Measurements from ENCODE around the gene RPS28. TPM values are rescaled to one million over a fixed set of nuclear protein-coding genes. Genes with fewer than 3 reads are reported as not detected.

Gene RPS28
- total and polyA plus RNA-seq, 10 donors = 356 to 2,442 (median 1,570) TPM

- peak; percentile 78 for DNase-seq
- Histone ChIP-seq H3K27me3 (replicated peaks in 1 of 7) (peaks cover 0 to 68% (median 21%) of the 10 kb centered on the region in 7 donors), H3K36me3 (peaks cover 0 to 2% (median 0%) of the 10 kb centered on the region in 6 donors), H3K9me3 (no peaks in the 10 kb centered on the region), H3K4me3 (peak overlapping the region in 2 of 8 donors; percentile 8 to 72), H3K27ac (peak overlapping the region in 7 of 8 donors; percentile 47 to 78 (median 66)), H3K4me1 (peaks cover 9 to 92% (median 62%) of the 10 kb centered on the region in 6 donors)
- 23 to 27% (median 26%) methylated on average over 22 to 23 of the region's 23 CpGs for WGBS, 5 donors
- TF ChIP-seq POLR2AphosphoS5 (IDR thresholded peaks at IDR 0.05) = peak; percentile 66 to 76 (median 73)
- no peak for TF ChIP-seq POLR2A (IDR thresholded peaks at IDR 0.05)
- intact Hi-C loops (cut with DNase I; ENCODE audit: low total_unique reads) = no loop called here
Observed at GRCh38 chr19:8367327-8368001, 46.2 kb downstream of the RPS28 start.

GRCh38 chr19:8370176-8371010, 49.1 kb downstream of the RPS28 start:
- H3K4me3 ChIP-seq = no peak overlapping the region
- peaks cover 0 to 63% (median 36%) of the 10 kb centered on the region in 6 donors for H3K4me1 ChIP-seq
- H3K36me3 ChIP-seq = peaks cover 0 to 31% (median 10%) of the 10 kb centered on the region in 6 donors
- peaks cover 0 to 38% (median 4%) of the 10 kb centered on the region in 7 donors for H3K27me3 ChIP-seq (replicated peaks in 1 of 7)
- H3K9me3 ChIP-seq = no peaks in the 10 kb centered on the region
- intact Hi-C loops (cut with DNase I; ENCODE audit: low total_unique reads) = no loop called here
- no peak for TF ChIP-seq CTCF (IDR thresholded peaks at IDR 0.05 in 8 of 11, conservative IDR thresholded peaks at IDR 0.05 in 3 of 11)
- TF ChIP-seq POLR2AphosphoS5 (IDR thresholded peaks at IDR 0.05) = peak in 1 of 3 donors; percentile 26
- 71 to 87% (median 83%) methylated on average over 19 of the region's 19 CpGs for WGBS, 5 donors
- H3K27ac ChIP-seq = peak overlapping the region in 6 of 8 donors; percentile 41 to 77 (median 60)
- peak; percentile 23 for DNase-seq

- no peak for TF ChIP-seq CTCF (IDR thresholded peaks at IDR 0.05 in 8 of 11, conservative IDR thresholded peaks at IDR 0.05 in 3 of 11)
- peak; percentile 48 to 61 (median 54) for TF ChIP-seq POLR2AphosphoS5 (IDR thresholded peaks at IDR 0.05)
- peaks cover 0 to 39% (median 13%) of the 10 kb centered on the region in 6 donors for H3K36me3 ChIP-seq
- H3K27ac ChIP-seq = peak overlapping the region in 6 of 8 donors; percentile 41 to 77 (median 60)
- WGBS, 5 donors = 59 to 69% (median 65%) methylated on average over 15 to 28 of the region's 28 CpGs
- H3K27me3 ChIP-seq (replicated peaks in 1 of 7) = peaks cover 0 to 30% (median 0%) of the 10 kb centered on the region in 7 donors
- peaks cover 0 to 55% (median 32%) of the 10 kb centered on the region in 6 donors for H3K4me1 ChIP-seq
- peak overlapping the region in 1 of 8 donors; percentile 15 for H3K4me3 ChIP-seq
- no peaks in the 10 kb centered on the region for H3K9me3 ChIP-seq
- intact Hi-C loops (cut with DNase I; ENCODE audit: low total_unique reads) = no loop called here
- DNase-seq = peak; percentile 73
Observed at GRCh38 chr19:8371011-8371804, 49.9 kb downstream of the RPS28 start.

Other genes starting within 250 kb of the RPS28 start
- not detected for gene FBN3, start 171.9 kb upstream of the RPS28 start, total RNA-seq
- gene FBN3, start 171.9 kb upstream of the RPS28 start, polyA plus RNA-seq = under 1 TPM in 1 of 3 donors, not detected in 2; 0.02 TPM
- gene CERS4, start 112.1 kb upstream of the RPS28 start, total RNA-seq = 10 to 100 TPM; 27.7 to 46.3 (median 40.7) TPM
- gene CERS4, start 112.1 kb upstream of the RPS28 start, polyA plus RNA-seq = 10 to 100 TPM; 43.2 to 49.2 (median 44.1) TPM
- gene CD320, start 13.1 kb upstream of the RPS28 start, total RNA-seq = 100 to 1,000 TPM in 1 of 7 donors, 10 to 100 TPM in 6; 35.8 to 131 (median 73.3) TPM
- gene CD320, start 13.1 kb upstream of the RPS28 start, polyA plus RNA-seq = 10 to 100 TPM; 26.6 to 34.3 (median 28.1) TPM
- 10 to 100 TPM; 14.6 to 43.2 (median 28.0) TPM for gene NDUFA7, start 121 bp upstream of the RPS28 start, total RNA-seq
- gene NDUFA7, start 121 bp upstream of the RPS28 start, polyA plus RNA-seq = 100 to 1,000 TPM in 1 of 3 donors, 10 to 100 TPM in 2; 95.1 to 131 (median 99.6) TPM
- gene KANK3, start 21.8 kb downstream of the RPS28 start, total RNA-seq = 10 to 100 TPM; 42.2 to 84.6 (median 54.6) TPM
- 10 to 100 TPM; 14.0 to 66.7 (median 50.3) TPM for gene KANK3, start 21.8 kb downstream of the RPS28 start, polyA plus RNA-seq
- 10 to 100 TPM in 4 of 7 donors, 1 to 10 TPM in 3; 1.8 to 28.3 (median 11.8) TPM for gene ANGPTL4, start 42.7 kb downstream of the RPS28 start, total RNA-seq
- 1 to 10 TPM; 7.4 to 8.5 (median 7.8) TPM for gene ANGPTL4, start 42.7 kb downstream of the RPS28 start, polyA plus RNA-seq
- 100 to 1,000 TPM in 4 of 7 donors, 10 to 100 TPM in 3; 60.2 to 114 (median 100) TPM for gene RAB11B, start 68.9 kb downstream of the RPS28 start, total RNA-seq
- gene RAB11B, start 68.9 kb downstream of the RPS28 start, polyA plus RNA-seq = 100 to 1,000 TPM in 1 of 3 donors, 10 to 100 TPM in 2; 42.0 to 101 (median 42.5) TPM
- gene MARCHF2, start 91.8 kb downstream of the RPS28 start, total RNA-seq = 100 to 1,000 TPM in 3 of 7 donors, 10 to 100 TPM in 4; 52.1 to 212 (median 81.1) TPM
- 10 to 100 TPM; 33.4 to 42.8 (median 36.2) TPM for gene MARCHF2, start 91.8 kb downstream of the RPS28 start, polyA plus RNA-seq
- gene HNRNPM, start 123.5 kb downstream of the RPS28 start, total RNA-seq = 100 to 1,000 TPM; 105 to 229 (median 147) TPM
- 100 to 1,000 TPM in 1 of 3 donors, 10 to 100 TPM in 2; 77.1 to 153 (median 79.9) TPM for gene HNRNPM, start 123.5 kb downstream of the RPS28 start, polyA plus RNA-seq
- gene PRAM1, start 181.1 kb downstream of the RPS28 start, total RNA-seq = 10 to 100 TPM in 6 of 7 donors, 1 to 10 TPM in 1; 7.1 to 36.5 (median 15.1) TPM
- gene PRAM1, start 181.1 kb downstream of the RPS28 start, polyA plus RNA-seq = 10 to 100 TPM in 2 of 3 donors, 1 to 10 TPM in 1; 2.4 to 23.0 (median 22.0) TPM
- gene ZNF414, start 192.7 kb downstream of the RPS28 start, total RNA-seq = 10 to 100 TPM; 12.0 to 31.0 (median 26.6) TPM
- 10 to 100 TPM; 12.7 to 31.7 (median 15.8) TPM for gene ZNF414, start 192.7 kb downstream of the RPS28 start, polyA plus RNA-seq

Data from spleen (tissue), 11 donors.